ENCODE results near the gene CPNE5.
A peak's percentile ranks its signal among the peaks of the same experiment; 100 is the strongest.

Gene CPNE5

DNA sequence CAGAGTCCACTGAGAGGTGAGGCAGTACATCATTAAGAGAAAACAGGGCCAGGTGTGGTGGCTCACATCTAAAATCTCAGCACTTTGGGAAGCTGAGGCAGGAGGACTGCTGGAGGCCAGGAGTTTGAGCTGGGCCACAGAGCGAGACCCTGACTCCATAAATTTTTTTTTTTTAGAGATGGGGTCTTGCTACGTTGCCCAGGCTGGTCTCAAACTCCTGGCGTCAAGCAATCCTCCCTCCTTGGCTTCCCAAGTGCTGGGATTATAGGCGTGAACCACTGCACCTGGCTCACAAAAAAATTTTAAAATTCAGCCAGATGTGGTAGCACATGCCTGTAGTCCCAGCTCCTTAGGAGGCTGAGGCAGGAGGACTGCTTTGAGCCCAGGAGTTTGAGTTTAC lies 18.1 kb upstream of the CPNE5 start:
- DNase-seq (ENCODE audit: low read depth in 2 of 2) = no peak

DNA sequence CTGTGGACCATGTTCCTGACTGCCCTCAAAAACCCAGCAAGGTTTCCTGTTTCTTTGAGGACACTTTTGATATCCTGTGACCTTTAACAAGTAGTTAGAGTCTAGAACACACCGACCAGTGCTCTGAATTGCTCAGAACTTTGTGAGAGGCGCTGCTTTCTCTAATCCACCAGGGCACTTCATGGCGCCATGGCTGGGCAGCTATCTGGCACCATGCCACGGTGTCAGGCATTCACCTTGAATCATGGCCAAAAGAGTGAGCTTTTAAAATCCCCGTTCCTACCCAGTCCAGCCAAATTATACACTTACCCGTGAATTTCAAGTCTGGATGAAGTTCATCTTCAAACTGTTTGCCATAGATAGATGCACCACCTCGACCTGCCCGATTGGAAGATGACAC lies 17.0 kb upstream of the CPNE5 start:
- DNase-seq (ENCODE audit: low read depth in 2 of 2) = no peak

DNA sequence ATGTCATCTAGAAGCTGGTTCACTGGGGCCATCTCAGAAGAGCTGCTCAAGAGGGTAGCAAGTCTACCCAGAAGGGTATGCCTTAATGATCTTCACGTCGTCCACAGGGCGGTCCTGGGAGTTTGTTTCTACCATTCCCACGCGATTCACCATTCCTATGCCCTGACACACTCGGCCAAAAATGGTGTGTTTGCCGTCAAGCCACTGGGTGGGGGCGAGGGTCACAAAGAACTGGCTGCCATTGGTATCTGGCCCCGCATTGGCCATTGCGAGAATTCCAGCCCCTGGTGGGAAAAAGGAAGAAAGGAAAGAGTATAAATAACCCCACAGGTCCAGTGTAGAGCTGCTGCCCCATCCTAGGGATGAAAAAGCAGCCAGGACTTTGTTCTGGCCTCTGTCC lies 16.5 kb upstream of the CPNE5 start:
- no peak for DNase-seq (ENCODE audit: low read depth in 2 of 2)

DNA sequence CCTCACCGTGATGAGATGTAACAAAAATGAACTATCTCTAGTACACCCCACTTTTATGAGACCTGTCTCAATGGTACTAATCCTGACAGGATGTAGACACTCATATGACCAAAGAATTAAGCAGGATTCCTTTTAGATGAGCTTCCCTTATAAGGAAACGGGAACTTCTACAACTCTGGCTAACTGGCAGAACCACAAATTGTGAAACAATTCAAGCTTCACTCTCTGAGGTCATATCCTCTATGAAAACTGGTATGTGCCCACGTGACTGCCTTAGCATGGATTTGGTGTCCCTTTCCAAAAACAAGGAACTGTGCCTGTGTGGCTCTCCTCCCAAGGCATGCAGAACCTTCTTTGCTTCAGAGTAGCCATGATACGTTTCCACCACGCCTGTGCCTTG lies 14.1 kb upstream of the CPNE5 start:
- DNase-seq (ENCODE audit: low read depth in 2 of 2) = no peak

DNA sequence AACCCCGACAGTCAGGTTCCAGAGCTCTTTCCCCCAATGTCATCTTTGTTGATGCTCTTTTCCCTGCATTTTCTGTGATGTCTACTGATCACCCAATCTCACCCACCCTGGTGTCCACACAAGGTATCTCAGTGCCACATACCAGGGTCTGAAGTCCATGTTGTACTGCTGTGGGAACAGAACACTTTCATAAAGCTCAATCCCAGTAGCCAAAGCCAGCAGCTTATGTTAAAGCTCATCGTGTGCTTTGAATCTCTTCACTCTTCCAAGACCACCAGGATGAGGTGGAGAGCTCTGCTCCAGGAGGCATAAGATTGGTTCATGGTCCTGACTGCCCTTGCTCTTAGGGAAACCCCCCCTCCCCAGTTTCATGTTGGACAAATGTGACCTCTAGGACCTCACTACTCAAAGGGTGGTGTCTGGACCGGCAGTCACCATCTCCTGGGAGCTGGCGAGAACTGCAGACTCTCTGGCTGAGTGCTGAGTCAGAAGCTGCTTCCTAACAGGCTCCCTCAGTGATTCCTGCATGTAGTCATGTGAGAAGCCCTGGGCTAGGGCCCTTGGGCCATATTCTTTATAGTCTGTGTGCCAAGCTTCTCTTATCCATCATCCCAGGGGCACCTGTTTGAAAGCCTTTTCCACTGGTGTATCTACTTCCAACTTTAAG lies 13.4 kb upstream of the CPNE5 start:
- no peak for DNase-seq (ENCODE audit: low read depth in 2 of 2)

DNA sequence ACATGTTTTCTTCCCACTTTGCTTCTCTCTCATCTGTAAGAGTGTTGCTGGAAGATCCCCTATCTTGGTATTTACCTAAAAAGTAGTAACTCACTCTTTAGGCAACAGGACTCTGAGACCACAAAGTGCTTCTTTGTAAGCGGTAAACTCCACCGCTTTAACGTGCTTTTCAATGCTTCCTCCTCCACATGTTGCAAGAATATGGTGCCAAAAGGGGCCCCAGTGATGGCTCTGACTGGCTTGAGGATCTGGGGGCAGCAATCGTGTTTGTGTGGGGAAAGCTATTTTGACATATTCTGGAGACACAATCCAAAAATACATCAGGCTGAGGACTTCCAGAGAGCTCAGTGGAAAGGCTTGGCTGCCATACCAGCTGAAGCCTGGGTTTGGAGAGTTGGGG lies 12.4 kb upstream of the CPNE5 start:
- no peak for DNase-seq (ENCODE audit: low read depth in 2 of 2)

DNA sequence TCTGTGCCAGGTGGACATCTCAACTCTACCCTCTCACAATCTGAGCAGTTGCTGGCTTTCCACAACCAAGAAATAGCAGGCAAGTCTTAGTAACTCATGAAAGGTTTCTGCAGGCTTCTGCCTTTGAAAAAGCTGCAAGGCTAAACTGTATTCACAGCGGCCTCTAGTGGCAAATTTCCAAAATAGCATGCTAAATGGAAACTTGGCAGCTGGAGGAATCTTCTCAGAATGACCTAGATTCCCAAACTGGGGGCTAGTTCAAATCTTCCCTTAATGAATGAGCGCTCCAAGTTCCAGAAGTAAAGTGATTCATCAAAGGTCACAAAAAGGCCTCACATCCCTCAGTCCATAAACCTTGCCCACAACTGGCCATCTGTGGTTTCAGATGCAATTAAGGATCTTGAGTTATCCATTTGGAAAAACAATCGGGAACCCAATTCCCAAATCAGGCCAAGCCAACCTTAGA lies 11.9 kb upstream of the CPNE5 start:
- DNase-seq (ENCODE audit: low read depth in 2 of 2) = peak in 1 of 2 donors; percentile 28

DNA sequence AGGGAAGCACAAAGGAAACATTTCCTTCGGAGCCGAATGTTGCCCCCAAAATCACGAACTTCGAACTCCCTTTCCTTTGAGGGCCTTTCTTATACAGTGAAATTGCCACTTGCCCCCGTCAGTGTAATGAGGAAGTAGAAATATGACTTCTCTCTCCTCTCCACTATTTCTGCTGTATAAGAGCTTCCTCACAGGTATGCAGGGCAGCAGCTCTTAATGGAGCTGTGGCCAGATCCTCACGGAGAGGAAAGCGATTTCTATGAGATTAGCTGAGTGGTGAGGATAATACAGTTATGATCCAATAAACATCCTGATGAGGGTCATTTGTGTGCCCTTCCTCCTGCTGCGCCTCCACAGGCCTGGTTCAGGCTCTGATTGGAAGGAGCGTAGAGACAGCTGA lies 10.8 kb upstream of the CPNE5 start:
- no peak for DNase-seq (ENCODE audit: low read depth in 2 of 2)

DNA sequence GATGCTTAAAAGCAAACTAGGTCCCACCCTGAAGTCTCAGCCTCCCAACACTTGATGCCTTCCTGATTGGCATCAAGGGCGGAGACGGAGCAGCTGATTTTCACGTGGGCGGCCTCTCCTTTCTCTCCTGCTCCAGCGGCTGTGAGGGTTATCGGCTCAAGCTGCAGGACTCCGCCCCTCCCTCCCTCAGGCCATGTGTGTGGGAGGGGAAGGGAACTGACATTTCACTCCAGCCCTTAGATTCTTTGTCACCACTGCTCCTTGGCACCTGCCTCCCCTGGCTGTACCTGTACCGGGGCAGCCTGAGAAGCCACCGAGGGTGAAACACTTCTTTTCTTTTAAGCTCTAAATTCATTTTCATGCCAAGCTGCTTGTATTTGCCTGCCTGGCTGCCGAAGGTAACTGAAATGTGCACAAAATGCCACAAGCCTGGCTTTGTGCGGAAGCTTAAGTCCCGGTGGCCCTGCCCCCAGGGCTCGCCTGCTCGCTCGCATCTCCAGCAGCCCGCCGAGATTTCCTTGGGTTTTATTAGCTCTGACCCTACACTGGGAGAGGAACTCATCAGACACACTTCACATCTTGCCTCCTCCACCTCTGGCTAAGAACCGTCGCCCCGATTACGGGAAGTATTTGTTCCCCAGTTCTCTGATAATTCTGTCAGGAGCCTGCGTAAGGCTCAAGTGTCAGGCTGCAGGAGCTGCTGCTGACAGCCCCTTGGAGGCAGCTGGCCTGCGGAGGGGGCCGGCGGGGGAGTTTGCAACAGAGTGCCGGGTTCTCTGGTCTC lies 9.6 kb upstream of the CPNE5 start:
- no peak for DNase-seq (ENCODE audit: low read depth in 2 of 2)

DNA sequence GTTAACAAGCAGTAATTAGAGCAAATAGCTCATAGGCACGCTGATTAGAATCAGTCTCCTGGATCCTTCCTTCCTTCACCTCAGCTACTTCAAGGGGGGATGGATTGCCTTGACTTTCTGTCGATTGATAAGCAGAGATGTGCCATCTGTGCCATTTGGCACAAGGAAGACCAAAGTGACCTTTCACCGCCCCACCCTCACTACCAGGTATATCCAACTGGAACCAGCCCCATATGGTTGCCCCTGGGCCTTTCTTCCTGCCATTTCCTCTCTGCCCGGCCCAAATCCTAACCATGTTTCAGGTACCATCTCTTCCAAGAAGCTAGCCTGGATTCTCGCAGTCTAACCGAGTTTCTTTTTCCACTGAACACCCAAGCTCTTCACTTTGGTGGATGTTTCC lies 8.7 kb upstream of the CPNE5 start:
- DNase-seq (ENCODE audit: low read depth in 2 of 2) = no peak

DNA sequence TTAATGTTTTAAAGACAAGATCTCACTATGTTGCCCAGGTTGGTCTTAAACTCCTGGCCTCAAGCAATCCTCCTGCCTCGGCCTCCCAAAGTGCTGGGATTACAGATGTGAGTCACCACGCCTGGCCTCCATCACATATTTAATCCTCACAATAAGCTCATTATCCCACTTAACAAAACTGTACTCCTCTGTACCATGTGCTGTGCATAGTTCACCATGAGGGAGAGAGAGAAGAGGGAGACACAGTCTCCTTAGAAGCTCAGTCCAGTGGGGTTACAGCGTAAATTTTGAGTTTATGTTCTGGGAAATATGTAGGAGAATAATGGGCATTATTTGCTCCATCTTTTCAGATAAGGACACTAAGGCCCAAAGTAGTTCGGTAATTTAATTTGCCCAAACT lies 7.9 kb upstream of the CPNE5 start:
- DNase-seq (ENCODE audit: low read depth in 2 of 2) = no peak

DNA sequence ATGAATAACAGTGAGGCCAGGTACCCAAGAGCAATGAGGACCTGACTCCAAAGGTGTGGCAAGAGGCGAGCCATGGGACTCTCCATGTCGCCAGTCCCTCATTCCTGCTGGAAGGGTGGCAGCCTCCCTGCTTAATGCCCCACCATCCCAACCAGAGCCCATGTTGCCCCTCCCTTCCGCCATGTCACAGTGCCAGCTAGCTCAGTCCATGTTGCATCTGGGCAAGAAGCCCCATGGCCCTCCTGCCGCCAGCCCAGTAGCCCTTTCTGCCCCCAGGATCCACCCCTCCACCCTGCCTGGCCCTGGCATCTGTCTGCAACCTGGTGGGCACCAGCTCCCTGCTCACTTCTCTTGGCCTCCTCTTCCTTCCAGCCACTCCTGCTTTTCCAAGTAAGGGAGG lies 6.0 kb upstream of the CPNE5 start:
- no peak for DNase-seq (ENCODE audit: low read depth in 2 of 2)

DNA sequence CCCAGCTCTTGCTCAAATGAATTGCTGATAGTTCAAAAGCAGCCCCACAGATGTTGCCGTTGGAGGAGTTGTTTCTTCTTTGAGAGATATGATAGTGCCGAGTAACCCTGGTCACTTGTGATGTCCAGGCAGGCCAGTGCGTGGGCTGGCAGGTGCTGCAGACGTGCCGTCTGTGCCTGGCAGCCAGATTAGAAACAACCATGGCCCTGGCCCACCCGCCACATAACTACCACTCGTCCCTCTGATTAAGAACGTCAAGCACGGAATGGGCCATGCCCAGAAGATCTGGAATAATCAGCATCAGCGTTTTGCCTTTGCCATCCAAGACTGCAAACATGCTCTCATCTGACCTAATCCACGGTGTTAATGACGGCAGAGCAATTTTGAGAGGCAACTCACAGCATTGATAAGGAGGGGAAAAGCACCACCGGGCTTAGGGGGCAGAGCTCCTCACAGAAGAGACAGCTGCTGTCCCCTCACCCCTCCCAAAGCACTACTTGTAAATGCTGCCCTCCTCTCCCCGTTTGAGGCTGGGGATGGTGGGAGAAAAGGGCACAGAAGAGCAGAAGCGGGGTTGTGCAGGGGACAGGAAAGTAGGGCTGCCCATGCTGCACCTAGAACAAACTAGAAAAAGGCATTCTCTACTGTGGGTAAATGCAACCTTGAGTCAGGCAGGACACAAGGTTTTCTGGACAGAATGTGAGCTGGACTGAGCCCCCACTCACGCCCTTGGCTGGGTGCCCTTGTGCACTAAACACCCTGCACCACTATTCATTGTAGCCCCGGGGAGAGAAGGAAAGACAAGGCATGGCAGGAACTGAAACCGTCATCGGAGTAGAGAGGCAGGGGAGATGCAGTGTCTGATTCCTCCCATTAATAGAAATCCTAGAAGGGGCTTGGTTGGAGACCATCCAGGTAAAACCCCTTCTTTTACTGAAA lies 5.3 kb upstream of the CPNE5 start:
- no peak for DNase-seq (ENCODE audit: low read depth in 2 of 2)

DNA sequence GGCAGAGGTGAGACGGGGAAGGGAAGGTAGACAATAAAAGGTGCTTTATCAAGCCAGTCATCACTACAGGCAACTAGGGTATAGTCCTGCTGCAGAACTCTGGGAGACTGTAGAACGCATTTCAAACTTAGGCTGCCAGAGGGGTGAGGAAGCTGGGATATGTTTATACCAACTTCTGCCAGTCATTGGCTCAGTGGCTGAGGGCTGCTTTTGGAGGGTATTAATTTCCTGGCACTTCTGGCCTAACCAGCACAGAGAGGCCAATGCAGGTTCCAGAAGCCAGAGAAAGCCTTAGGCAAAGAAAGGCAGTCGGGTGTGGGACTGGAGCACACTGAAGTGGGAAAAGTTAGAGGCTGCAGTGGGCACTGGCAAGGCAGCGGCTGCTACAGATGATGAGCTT lies 3.9 kb upstream of the CPNE5 start:
- no peak for DNase-seq (ENCODE audit: low read depth in 2 of 2)

DNA sequence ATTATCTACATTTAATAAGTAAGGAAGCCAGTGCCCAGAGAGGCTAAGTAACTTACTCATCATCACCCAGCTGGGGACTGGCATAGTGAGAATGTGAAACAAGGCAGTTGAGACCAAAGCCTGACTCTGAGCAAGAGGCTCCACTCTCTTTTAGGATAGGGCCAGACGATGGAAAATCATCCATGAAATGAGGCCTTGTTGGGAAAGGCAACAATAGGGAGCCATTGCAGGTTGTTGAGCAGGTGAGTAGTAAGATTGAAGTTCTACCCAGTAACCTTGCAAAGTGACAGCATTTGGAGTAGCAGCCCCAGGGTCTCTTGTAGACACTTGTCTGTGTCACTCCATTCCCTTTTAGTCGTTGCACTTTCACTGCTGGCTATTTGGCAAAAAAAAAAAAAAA lies 2.5 kb upstream of the CPNE5 start:
- no peak for DNase-seq (ENCODE audit: low read depth in 2 of 2)

DNA sequence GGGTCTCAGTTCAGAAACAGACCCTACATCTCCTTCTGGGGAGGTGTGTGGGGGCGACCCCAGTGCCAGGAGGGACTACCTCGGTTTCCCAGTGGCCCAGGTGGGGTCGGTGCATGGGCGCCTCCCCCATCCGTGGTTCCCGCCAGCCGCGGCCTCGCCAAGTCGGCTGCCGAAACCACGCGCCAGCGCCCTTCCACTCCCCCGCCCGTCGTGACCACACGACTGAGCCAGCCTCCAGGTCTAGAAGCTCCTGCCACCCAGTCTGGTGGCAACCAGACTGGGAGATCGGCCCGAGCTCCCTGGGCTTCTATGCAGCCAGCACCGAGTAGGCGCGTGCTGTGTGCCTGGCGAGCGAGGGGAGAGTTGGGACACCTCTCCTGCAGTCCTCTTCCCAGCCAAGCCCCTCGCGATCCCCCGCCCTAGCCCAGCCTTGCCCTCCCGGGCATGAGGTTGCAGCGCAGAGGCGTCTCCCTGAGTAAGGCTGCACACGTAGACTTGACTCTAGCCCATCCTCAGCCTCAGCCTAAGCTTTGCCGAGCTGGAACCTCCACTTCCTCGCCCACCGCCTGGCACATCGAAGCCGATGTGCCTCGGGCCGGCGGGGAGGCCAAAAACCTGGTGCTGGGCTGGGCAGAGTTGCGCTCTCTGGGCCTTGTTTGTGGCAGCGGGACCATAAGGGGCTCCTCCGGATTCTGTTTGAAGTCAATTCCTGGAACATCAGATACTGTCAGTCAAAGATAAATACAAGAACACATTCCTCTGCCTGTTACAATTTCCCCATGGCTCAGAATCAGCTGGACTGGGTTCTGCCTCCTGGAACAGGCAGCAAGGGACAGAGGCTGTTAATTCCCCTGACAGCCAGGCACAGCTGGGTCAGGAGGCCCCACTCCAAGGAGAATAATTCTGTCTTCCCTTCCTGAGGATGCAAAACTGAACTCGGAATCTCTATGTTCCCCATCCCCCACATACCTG lies 1.5 kb upstream of the CPNE5 start:
- peak in 1 of 2 donors; percentile 13 for DNase-seq (ENCODE audit: low read depth in 2 of 2)

DNA sequence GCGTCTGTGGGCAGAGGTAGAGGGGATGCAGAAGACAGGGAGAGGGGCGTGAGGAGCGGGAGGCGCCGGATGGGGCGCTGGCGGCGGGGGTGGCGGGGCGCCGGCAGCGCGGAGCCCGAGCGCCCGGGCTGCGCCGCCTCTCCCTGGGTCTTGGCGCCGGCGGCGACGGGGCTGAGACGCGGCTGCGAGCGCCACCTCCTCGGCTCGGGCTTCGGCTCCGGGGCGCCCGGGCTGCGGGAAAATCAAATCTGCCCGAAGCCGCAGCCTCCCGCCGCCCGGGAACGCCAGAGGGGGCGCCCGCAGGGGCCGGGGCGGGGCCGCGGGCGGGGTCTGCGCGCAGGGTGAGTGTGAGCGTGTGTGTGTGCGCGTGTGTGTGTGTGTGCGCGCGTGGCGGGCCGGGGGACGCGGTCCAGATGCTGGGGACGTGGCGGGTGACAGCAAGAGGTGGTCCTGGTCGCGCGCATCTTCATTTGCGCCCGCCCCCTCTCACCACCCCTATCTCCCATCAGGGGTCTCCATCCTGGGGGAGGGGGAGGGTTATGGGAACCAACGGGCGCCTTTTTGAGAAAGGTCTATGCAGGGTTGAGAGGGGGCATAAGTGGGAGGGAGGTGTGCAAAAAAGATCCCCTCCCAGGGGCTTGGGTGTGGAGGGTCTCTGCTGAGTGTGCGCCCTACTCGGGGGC lies 646 bp upstream of the CPNE5 start:
- DNase-seq (ENCODE audit: low read depth in 2 of 2) = peak; percentile 37 to 38

DNA sequence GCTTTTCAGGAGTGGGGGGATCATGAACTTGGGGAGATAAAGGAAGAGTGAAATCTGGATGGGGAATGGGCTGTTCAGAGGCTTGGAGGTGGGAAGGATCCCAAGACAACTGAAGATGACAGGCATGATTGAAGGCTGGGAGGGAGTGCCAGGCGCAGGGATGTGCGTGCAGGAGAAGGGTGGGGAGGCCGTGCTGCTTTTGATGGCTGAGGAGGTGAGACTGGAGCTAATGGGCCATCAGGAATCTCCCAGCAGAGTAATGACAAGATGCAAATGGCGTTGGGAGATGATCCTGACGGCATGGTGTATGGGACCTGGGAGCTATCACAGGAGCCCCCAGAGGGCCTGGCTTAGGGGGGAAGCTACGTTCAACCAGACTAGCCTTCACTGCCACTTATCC lies 1.6 kb downstream of the CPNE5 start:
- no peak for DNase-seq (ENCODE audit: low read depth in 2 of 2)

DNA sequence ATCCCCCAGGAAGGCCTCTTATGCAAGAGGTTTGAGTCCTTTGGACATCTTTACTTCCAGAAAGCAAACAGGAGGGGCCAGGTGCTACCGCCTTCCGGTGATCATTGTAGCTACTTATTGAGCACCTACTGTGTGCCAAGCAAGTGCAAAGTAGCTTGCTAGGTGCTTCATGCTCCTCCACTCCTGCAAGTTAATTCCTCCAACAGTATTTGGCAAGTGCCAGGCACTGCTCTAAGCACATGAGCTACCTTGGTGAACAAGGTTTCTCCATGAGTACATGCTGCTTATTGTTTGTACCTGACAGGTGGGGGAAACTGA lies 2.3 kb downstream of the CPNE5 start:
- DNase-seq (ENCODE audit: low read depth in 2 of 2) = no peak

DNA sequence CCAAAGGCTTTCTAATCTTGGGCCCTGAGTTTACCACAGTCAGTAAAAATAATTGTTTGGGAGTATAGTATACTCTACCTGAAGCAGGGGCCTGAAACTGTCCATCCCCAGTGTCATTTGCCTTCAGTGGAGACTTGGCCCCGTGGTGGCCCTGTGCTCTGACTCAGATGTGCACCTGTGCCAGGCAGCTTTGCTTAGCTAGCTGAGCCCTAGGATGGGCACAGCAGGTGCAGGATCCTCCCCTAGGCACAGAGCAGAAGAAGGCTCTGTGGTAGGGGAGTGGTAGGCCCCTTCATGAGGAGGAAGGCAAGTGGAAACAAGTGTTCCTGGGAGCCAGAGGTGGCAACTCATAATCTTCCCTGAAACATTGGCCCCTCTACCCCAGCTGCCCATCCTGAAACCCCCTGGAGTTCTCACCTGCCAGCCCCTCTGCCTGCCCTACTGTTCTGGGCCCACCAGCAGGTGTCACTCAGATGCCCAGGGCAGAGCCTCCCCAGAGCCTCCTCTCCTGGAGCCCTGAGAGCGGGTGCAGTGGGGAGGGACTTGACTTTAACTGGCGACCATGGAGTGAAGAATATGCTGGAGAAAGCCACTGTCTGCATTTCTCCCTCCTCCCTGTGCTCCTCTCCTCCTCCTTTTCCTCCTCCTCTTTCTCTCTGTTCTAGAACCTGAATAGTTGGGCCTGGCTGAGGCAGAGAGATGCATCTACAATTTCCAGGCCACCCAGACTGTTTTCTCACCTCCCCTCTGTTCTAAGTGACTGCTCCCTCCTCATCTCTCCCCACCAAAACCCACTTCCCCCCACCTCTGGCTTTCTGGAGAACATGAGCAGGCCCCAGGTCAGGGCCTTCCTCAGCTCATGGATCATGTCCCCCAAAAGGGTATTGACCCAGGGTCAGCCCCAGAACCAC lies 2.9 kb downstream of the CPNE5 start:
- DNase-seq (ENCODE audit: low read depth in 2 of 2) = no peak

All from stimulated activated CD4-positive, alpha-beta T cell treated with anti-CD3 and anti-CD28 coated beads, Interleukin-1b, Interleukin-23, amount 100 ng/mL, for 4 hours (primary cell).